IMR-90 (cell line): ENCODE measurements around the gene PLA2G2C. TPM values are rescaled to one million over a fixed set of nuclear protein-coding genes. Genes with fewer than 3 reads are reported as not detected.

Source experiments
- ATAC-seq: fragments of 200-7000 bp; cut with Tn5 transposase; 2 replicates; pipeline ENCODE4 v1.9.1; 2020; ENCODE audit warnings: low read depth, mild to moderate bottlenecking, moderate library complexity
- BruUV-seq: library from RNA; stranded (reverse); fragments of 400-500 nt; replicated peaks from 2 replicates; lab custom pipeline; 2021; lab: Mats Ljungman, UMichigan
- CTCF ChIA-PET: fragments of 300-600 bp; formaldehyde crosslinking; extraction: SDS; loops from one replicate; lab custom pipeline; 2021; ENCODE audit warnings: antibody characterized with exemption; lab: Yijun Ruan, JAX
- POLR2A ChIA-PET: fragments of 300-600 bp; sonication (Branson Sonifier 250); formaldehyde crosslinking; loops from one replicate; lab custom pipeline; 2022; ENCODE audit warnings: antibody characterized with exemption; ENCODE audit not compliant: unreplicated experiment; lab: Charles Lee
- DNase-seq: peaks from one replicate; pipeline ENCODE4 v3.0.0; 2013
- H2AFZ ChIP-seq: replicated peaks from 2 replicates; pipeline ENCODE3; 2013; ENCODE audit warnings: low read length, mild to moderate bottlenecking; ENCODE audit not compliant: poor library complexity
- H2AK5ac ChIP-seq: 2 replicates; pipeline ENCODE4 v1.6.1; 2013; ENCODE audit warnings: low read depth, low read length, inconsistent platforms
- H2AK9ac ChIP-seq: replicated peaks from 2 replicates; pipeline ENCODE3; 2013; ENCODE audit warnings: mild to moderate bottlenecking, low read depth, low read length, moderate library complexity; ENCODE audit not compliant: poor library complexity
- H2BK120ac ChIP-seq: 2 replicates; pipeline ENCODE4 v1.6.1; 2013; ENCODE audit warnings: low read depth, low read length, inconsistent platforms
- H2BK15ac ChIP-seq: 3 replicates; pipeline ENCODE4 v1.6.1; 2013; ENCODE audit warnings: low read depth, low read length, inconsistent platforms
- H2BK20ac ChIP-seq: 2 replicates; pipeline ENCODE4 v1.6.1; 2013; ENCODE audit warnings: low read depth, mild to moderate bottlenecking, inconsistent platforms, low read length, moderate library complexity
- H2BK5ac ChIP-seq: 2 replicates; pipeline ENCODE4 v1.6.1; 2013; ENCODE audit warnings: mild to moderate bottlenecking, low read depth, low read length, inconsistent platforms; ENCODE audit not compliant: poor library complexity, severe bottlenecking
- H3K14ac ChIP-seq: replicated peaks from 2 replicates; pipeline ENCODE4 v1.6.1; 2013; ENCODE audit warnings: low read depth, low read length, inconsistent platforms
- H3K18ac ChIP-seq: 2 replicates; pipeline ENCODE4 v1.6.1; 2013; ENCODE audit warnings: low read depth, low read length, control low read depth
- H3K23ac ChIP-seq: 2 replicates; pipeline ENCODE4 v1.6.1; 2013; ENCODE audit warnings: low read depth, low read length, inconsistent platforms
- H3K27ac ChIP-seq: 2 replicates; pipeline ENCODE4 v1.5.1; 2013; ENCODE audit warnings: mild to moderate bottlenecking, control low read depth, low read length; ENCODE audit not compliant: insufficient read depth
- H3K27me3 ChIP-seq: 2 replicates; pipeline ENCODE4 v1.6.1; 2013; ENCODE audit warnings: low read length; ENCODE audit not compliant: control insufficient read depth, insufficient read depth
- H3K36me3 ChIP-seq: 2 replicates; pipeline ENCODE4 v1.6.1; 2013; ENCODE audit warnings: low read length, mixed read lengths; ENCODE audit not compliant: control insufficient read depth, insufficient read depth
- H3K4ac ChIP-seq: 2 replicates; pipeline ENCODE4 v1.6.1; 2013; ENCODE audit warnings: low read depth, low read length, inconsistent platforms
- H3K4me1 ChIP-seq: 2 replicates; pipeline ENCODE4 v1.6.1; 2013; ENCODE audit warnings: low read length, mixed read lengths; ENCODE audit not compliant: control insufficient read depth, insufficient read depth
- H3K4me2 ChIP-seq: 2 replicates; pipeline ENCODE4 v1.6.1; 2013; ENCODE audit warnings: low read depth, mild to moderate bottlenecking, control low read depth, low read length, moderate library complexity
- H3K4me3 ChIP-seq: 2 replicates; pipeline ENCODE4 v1.5.1; 2013; ENCODE audit warnings: low read depth, mild to moderate bottlenecking, control low read depth, low read length, moderate library complexity; ENCODE audit not compliant: insufficient read depth
- H3K56ac ChIP-seq: 2 replicates; pipeline ENCODE4 v1.6.1; 2013; ENCODE audit warnings: low read length, inconsistent platforms; ENCODE audit not compliant: insufficient read depth; ENCODE audit errors: extremely low read depth
- H3K79me1 ChIP-seq, 2 experiments: 2 replicates each; pipeline ENCODE4 v1.6.1; 2013; ENCODE audit warnings: low read length in 2 of 2, inconsistent platforms in 1 of 2, low read depth in 1 of 2
- H3K9ac ChIP-seq: 2 replicates; pipeline ENCODE4 v1.6.1; 2013; ENCODE audit warnings: low read depth, low read length, control low read depth
- H3K9me1 ChIP-seq: 2 replicates; pipeline ENCODE4 v1.6.1; 2013; ENCODE audit warnings: low read length, inconsistent platforms; ENCODE audit not compliant: insufficient read depth
- H3K9me3 ChIP-seq: 2 replicates; pipeline ENCODE4 v1.6.1; 2013; ENCODE audit warnings: low read length; ENCODE audit not compliant: control insufficient read depth, insufficient read depth
- H4K20me1 ChIP-seq: 2 replicates; pipeline ENCODE4 v1.6.1; 2013; ENCODE audit warnings: low read length, inconsistent platforms; ENCODE audit not compliant: insufficient read depth
- H4K5ac ChIP-seq: 2 replicates; pipeline ENCODE4 v1.6.1; 2013; ENCODE audit warnings: mild to moderate bottlenecking, low read depth, low read length, control low read depth
- H4K8ac ChIP-seq, 2 experiments: 2 replicates each; pipeline ENCODE4 v1.6.1; 2013; ENCODE audit warnings: low read depth in 2 of 2, low read length in 2 of 2, control low read depth in 1 of 2, inconsistent platforms in 1 of 2
- H4K91ac ChIP-seq: 2 replicates; pipeline ENCODE4 v1.6.1; 2013; ENCODE audit warnings: low read depth, low read length, inconsistent platforms; ENCODE audit not compliant: insufficient read depth
- BHLHE40 ChIP-seq: fragments of 150-350 bp; IDR thresholded peaks from 2 replicates; pipeline ENCODE4 v1.6.1; 2016; ENCODE audit warnings: mild to moderate bottlenecking, low read depth, low read length
- CEBPB ChIP-seq: IDR thresholded peaks from 2 replicates; pipeline ENCODE4 v1.6.1; 2012; ENCODE audit warnings: low read depth, low read length, improper control_type of control experiment
- CHD1 ChIP-seq: IDR thresholded peaks from 2 replicates; pipeline ENCODE4 v1.6.1; 2012; ENCODE audit warnings: low read depth, low read length, improper control_type of control experiment
- CTCF ChIP-seq: conservative IDR thresholded peaks from 2 replicates; pipeline ENCODE4 v1.5.1; 2012; ENCODE audit warnings: mild to moderate bottlenecking, low read depth, low read length, improper control_type of control experiment
- ELK1 ChIP-seq: fragments of 150-350 bp; IDR thresholded peaks from 2 replicates; pipeline ENCODE4 v1.6.1; 2016; ENCODE audit warnings: low read depth, mild to moderate bottlenecking, low read length, moderate library complexity, borderline replicate concordance
- FOS ChIP-seq: fragments of 150-350 bp; IDR thresholded peaks from 2 replicates; pipeline ENCODE4 v1.6.1; 2016; ENCODE audit warnings: low read depth, low read length
- MAFK ChIP-seq: IDR thresholded peaks from 2 replicates; pipeline ENCODE4 v1.6.1; 2012; ENCODE audit warnings: low read depth, low read length, improper control_type of control experiment
- MAZ ChIP-seq: IDR thresholded peaks from 2 replicates; pipeline ENCODE4 v1.6.1; 2012; ENCODE audit warnings: low read depth, mild to moderate bottlenecking, low read length, improper control_type of control experiment, moderate library complexity, borderline replicate concordance
- MXI1 ChIP-seq: IDR thresholded peaks from 2 replicates; pipeline ENCODE4 v1.6.1; 2012; ENCODE audit warnings: low read depth, mild to moderate bottlenecking, low read length, moderate library complexity, borderline replicate concordance
- NFE2L2 ChIP-seq: fragments of 150-350 bp; IDR thresholded peaks from 2 replicates; pipeline ENCODE4 v1.6.1; 2016; ENCODE audit warnings: low read depth, mild to moderate bottlenecking, low read length
- POLR2A ChIP-seq: IDR thresholded peaks from 2 replicates; pipeline ENCODE4 v1.6.1; 2012; ENCODE audit warnings: mild to moderate bottlenecking, low read depth, low read length
- RAD21 ChIP-seq: IDR thresholded peaks from 2 replicates; pipeline ENCODE4 v1.6.1; 2012; ENCODE audit warnings: low read length, improper control_type of control experiment
- RCOR1 ChIP-seq: IDR thresholded peaks from 2 replicates; pipeline ENCODE4 v1.6.1; 2012; ENCODE audit warnings: mild to moderate bottlenecking, low read length, improper control_type of control experiment; ENCODE audit not compliant: insufficient replicate concordance
- RFX5 ChIP-seq: IDR thresholded peaks from 2 replicates; pipeline ENCODE4 v1.8.0; 2012; ENCODE audit warnings: low read depth, mild to moderate bottlenecking, low read length, moderate library complexity
- SMC3 ChIP-seq: fragments of 150-350 bp; IDR thresholded peaks from 2 replicates; pipeline ENCODE4 v1.6.1; 2016; ENCODE audit warnings: low read depth, mild to moderate bottlenecking, antibody characterized with exemption, low read length, moderate library complexity
- USF2 ChIP-seq: fragments of 150-350 bp; IDR thresholded peaks from 2 replicates; pipeline ENCODE4 v1.6.1; 2017; ENCODE audit warnings: mild to moderate bottlenecking, antibody characterized with exemption, low read length, low read depth
- WGBS, 2 experiments: methylation state at CpG; one replicate each; pipeline versions ENCODE4 v1.1.5 to v1.1.7; 2013; ENCODE audit warnings: missing lambda C conversion rate in 2 of 2; ENCODE audit not compliant: insufficient read length in 1 of 2; ENCODE audit errors: extremely low coverage in 2 of 2; 5-methylcytosine and 5-hydroxymethylcytosine counted together
- dilution Hi-C: fragments of 300-500 bp; cut with HindIII; formaldehyde crosslinking; loops from one replicate; pipeline ENCODE4 v1.14.3; 2018; ENCODE audit warnings: low sequenced_read_pairs; ENCODE audit not compliant: unreplicated experiment
- in situ Hi-C: fragments of 300-500 bp; cut with MboI; formaldehyde crosslinking; loops from 3 replicates; pipeline ENCODE4 v1.14.3; 2019; ENCODE audit warnings: low sequenced_read_pairs, inconsistent platforms, mixed read lengths
- intact Hi-C: fragments of 100-400 bp; cut with micrococcal nuclease; formaldehyde crosslinking; loops from 2 replicates; pipeline ENCODE4 v1.10.0; 2022
- polyA plus RNA-seq, 3 experiments: library from polyadenylated mRNA; depleted of rRNA; stranded (reverse); fragments of >200 nt; gene quantifications; 2 replicates each; pipeline ENCODE4 v1.2.3, GENCODE V29; 2012; ENCODE audit warnings: low replicate concordance in 1 of 3
- total RNA-seq: library from RNA; depleted of rRNA; stranded (reverse); fragments of >200 nt; gene quantifications from 2 replicates; pipeline ENCODE4 v1.2.3, GENCODE V29; 2012

The PLA2G2C gene
- total and polyA plus RNA-seq, 2 of the 4 experiments (the other 2 are of a cell fraction): not detected

- no peaks in the 10 kb centered on the region; the same call in 1 of the 2 replicates for H3K4me1 ChIP-seq
- ATAC-seq (no peak), DNase-seq (no peak)
- CTCF ChIA-PET: no interaction called here
- no peak overlapping the region for H3K4ac ChIP-seq
- no peak overlapping the region for H3K27ac ChIP-seq
- H3K79me1 ChIP-seq: no peaks in the 10 kb centered on the region
- H3K4me3 ChIP-seq: no peak overlapping the region
- H4K5ac ChIP-seq: no peak overlapping the region
- no peak overlapping the region for H2BK15ac ChIP-seq
- intact Hi-C loops (no loop called here), dilution Hi-C loops (no loop called here), in situ Hi-C loops (no loop called here)
- H3K4me2 ChIP-seq: no peak overlapping the region
- no peak overlapping the region for H3K14ac ChIP-seq
- H3K9me1 ChIP-seq: no peaks in the 10 kb centered on the region
- POLR2A ChIA-PET: no interaction called here
- no peaks in the 10 kb centered on the region for H4K20me1 ChIP-seq
- WGBS, 2 experiments: 54% methylated on average over 7 of the region's 8 CpGs; no CpG with 5 or more reads in 1 of the 2 experiments
- H3K23ac ChIP-seq: no peak overlapping the region
- H2AK9ac ChIP-seq: no peak overlapping the region
- H2AK5ac ChIP-seq: no peak overlapping the region
- no peak overlapping the region for H3K9ac ChIP-seq
- no peak overlapping the region for H4K91ac ChIP-seq
- no peak overlapping the region for H3K56ac ChIP-seq
- H2BK5ac ChIP-seq: no peak overlapping the region
- no peak overlapping the region for H4K8ac ChIP-seq
- H2AFZ ChIP-seq: no peak overlapping the region
- TF ChIP-seq USF2 (no peak), SMC3 (no peak), RCOR1 (no peak), RAD21 (no peak), CHD1 (no peak), MAZ (no peak), CTCF (no peak), RFX5 (no peak), FOS (no peak), POLR2A (no peak), MAFK (no peak), ELK1 (no peak), BHLHE40 (no peak), NFE2L2 (no peak), MXI1 (no peak), CEBPB (no peak)
- no peaks in the 10 kb centered on the region for H3K36me3 ChIP-seq
- no peaks in the 10 kb centered on the region for H3K9me3 ChIP-seq
- H2BK120ac ChIP-seq: no peak overlapping the region
- H3K18ac ChIP-seq: no peak overlapping the region
- peaks cover 16% of the 10 kb centered on the region for H3K27me3 ChIP-seq
- H2BK20ac ChIP-seq: no peak overlapping the region
- BruUV-seq: no TSS peak
These were observed 19.2 kb downstream of the PLA2G2C start for GRCh38 chr1:20167126-20167525.
